ENCODE data around the gene EPM2A. TPM values are rescaled to one million over a fixed set of nuclear protein-coding genes. Genes with fewer than 3 reads are reported as not detected.

Gene EPM2A
- total RNA-seq, 4 donors from 2014 or later: 2.4 to 24.4 (median 6.6) TPM

DNA sequence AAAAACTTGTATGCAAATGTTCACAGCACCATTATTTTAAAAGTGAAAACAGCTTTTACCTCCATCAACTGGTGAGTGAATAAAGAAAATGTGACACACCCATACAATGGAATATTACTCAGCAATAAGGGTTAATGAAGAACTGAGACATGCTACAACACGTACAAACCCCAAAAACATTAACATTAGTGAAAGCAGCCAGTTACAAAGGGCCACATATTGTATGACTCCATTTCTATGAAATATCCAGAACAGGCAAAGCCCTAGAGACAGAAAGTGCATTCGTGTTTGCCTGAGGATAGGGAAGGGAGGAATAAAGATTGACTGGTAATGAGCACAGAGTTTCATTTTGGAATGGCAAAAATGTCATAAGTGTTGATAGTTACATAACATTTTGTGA, 21.5 kb downstream of the EPM2A start:
- 58 to 82% methylated on average over 2 of the region's 2 CpGs for WGBS, 2 donors
- TF ChIP-seq, protein P1, sequence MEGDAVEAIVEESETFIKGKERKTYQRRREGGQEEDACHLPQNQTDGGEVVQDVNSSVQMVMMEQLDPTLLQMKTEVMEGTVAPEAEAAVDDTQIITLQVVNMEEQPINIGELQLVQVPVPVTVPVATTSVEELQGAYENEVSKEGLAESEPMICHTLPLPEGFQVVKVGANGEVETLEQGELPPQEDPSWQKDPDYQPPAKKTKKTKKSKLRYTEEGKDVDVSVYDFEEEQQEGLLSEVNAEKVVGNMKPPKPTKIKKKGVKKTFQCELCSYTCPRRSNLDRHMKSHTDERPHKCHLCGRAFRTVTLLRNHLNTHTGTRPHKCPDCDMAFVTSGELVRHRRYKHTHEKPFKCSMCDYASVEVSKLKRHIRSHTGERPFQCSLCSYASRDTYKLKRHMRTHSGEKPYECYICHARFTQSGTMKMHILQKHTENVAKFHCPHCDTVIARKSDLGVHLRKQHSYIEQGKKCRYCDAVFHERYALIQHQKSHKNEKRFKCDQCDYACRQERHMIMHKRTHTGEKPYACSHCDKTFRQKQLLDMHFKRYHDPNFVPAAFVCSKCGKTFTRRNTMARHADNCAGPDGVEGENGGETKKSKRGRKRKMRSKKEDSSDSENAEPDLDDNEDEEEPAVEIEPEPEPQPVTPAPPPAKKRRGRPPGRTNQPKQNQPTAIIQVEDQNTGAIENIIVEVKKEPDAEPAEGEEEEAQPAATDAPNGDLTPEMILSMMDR (IDR thresholded peaks at IDR 0.05): no peak
- no peak for TF ChIP-seq POLR2A (IDR thresholded peaks at IDR 0.05)
- intact Hi-C loops (cut with DNase I): no loop called here

DNA sequence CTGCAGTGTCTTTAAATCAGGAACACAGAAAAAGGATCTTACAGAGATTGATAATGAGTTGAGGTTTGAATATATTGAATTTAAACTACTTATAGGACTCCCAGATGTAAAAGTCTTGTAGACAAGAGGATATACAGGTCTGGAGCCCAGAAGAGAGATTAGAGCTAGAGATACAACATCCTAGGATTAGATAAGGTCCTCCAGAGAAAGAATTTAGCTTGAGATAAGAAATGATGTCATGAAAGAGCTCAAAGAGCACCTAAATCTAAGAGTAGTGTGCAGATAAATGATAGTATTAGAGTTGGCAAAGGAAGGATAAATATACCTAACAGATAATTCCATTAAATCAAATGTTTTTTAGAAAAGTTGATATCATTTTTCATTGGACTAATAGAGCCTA, 23.9 kb downstream of the EPM2A start:
- no peak overlapping the region for H3K27ac ChIP-seq
- peaks cover 0 to 8% (median 6%) of the 10 kb centered on the region in 3 donors for H3K9me3 ChIP-seq
- TF ChIP-seq, protein P1 (IDR thresholded peaks at IDR 0.05): no peak
- TF ChIP-seq POLR2A (IDR thresholded peaks at IDR 0.05): no peak
- intact Hi-C loops (cut with DNase I): no loop called here
- H3K36me3 ChIP-seq: peaks cover 0 to 16% (median 0%) of the 10 kb centered on the region in 3 donors
- H3K4me3 ChIP-seq: no peak overlapping the region
- H3K27me3 ChIP-seq: no peaks in the 10 kb centered on the region
- DNase-seq: no peak
- no peaks in the 10 kb centered on the region for H3K4me1 ChIP-seq

More for the DNA sequence above, 21.5 kb downstream of the EPM2A start:
- no peaks in the 10 kb centered on the region for H3K27me3 ChIP-seq
- no peak for DNase-seq
- H3K27ac ChIP-seq: no peak overlapping the region
- H3K9me3 ChIP-seq: peaks cover 0 to 8% (median 6%) of the 10 kb centered on the region in 3 donors
- H3K4me3 ChIP-seq: no peak overlapping the region
- H3K36me3 ChIP-seq: peaks cover 0 to 11% (median 0%) of the 10 kb centered on the region in 3 donors
- H3K4me1 ChIP-seq: no peaks in the 10 kb centered on the region

DNA sequence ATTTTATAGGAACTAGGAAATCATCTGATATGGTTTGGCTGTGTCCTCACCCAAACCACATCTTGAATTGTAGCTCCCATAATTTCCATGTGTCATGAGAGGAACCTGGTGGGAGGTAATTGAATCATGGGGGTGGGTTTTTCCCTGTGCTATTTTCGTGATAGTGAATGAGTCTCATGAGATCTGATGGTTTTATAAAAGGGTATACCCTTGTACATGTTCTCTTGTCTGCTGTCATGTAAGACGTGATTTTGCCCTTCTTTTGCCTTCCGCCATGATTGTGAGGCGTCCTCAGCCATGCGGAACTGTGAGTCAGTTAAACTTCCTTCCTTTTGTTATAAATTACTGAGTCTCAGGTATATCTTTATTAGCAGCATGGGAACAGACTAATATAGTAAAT, 27.9 kb downstream of the EPM2A start:
- Histone ChIP-seq H3K4me1 (no peaks in the 10 kb centered on the region), H3K9me3 (no peaks in the 10 kb centered on the region), H3K27me3 (no peaks in the 10 kb centered on the region), H3K27ac (no peak overlapping the region), H3K4me3 (no peak overlapping the region), H3K36me3 (peaks cover 0 to 6% (median 0%) of the 10 kb centered on the region in 3 donors)
- DNase-seq: no peak
- TF ChIP-seq, protein P1 (IDR thresholded peaks at IDR 0.05): no peak
- TF ChIP-seq POLR2A (IDR thresholded peaks at IDR 0.05): no peak
- intact Hi-C loops (cut with DNase I): no loop called here
- 86 to 88% methylated on average over 5 of the region's 5 CpGs for WGBS, 2 donors

DNA sequence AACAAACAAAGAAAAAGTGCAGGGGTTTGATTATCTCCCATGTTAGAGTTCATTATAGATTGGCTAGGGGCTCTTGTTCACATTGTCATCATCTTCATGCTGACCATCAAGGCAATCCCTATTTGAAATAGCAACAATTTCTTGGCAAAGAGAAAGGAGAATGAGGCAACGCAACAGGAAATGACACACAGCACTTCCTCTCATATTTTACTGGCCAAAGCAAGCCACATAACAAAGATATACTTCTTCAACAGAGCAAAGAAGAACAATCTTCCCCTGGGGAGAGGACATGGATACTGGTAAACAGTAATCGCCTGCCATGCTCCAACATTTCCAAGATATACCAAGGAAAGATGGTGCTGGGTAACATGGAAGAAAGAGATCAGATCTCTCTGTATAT, 29.8 kb downstream of the EPM2A start:
- 60 to 78% methylated on average over 2 of the region's 2 CpGs for WGBS, 2 donors
- no peak for TF ChIP-seq POLR2A (IDR thresholded peaks at IDR 0.05)
- TF ChIP-seq, protein P1 (IDR thresholded peaks at IDR 0.05): no peak
- Histone ChIP-seq H3K4me1 (no peaks in the 10 kb centered on the region), H3K36me3 (peaks cover 0 to 6% (median 0%) of the 10 kb centered on the region in 3 donors), H3K4me3 (no peak overlapping the region), H3K27me3 (no peaks in the 10 kb centered on the region), H3K27ac (no peak overlapping the region), H3K9me3 (no peaks in the 10 kb centered on the region)
- DNase-seq: no peak
- intact Hi-C loops (cut with DNase I): no loop called here

DNA sequence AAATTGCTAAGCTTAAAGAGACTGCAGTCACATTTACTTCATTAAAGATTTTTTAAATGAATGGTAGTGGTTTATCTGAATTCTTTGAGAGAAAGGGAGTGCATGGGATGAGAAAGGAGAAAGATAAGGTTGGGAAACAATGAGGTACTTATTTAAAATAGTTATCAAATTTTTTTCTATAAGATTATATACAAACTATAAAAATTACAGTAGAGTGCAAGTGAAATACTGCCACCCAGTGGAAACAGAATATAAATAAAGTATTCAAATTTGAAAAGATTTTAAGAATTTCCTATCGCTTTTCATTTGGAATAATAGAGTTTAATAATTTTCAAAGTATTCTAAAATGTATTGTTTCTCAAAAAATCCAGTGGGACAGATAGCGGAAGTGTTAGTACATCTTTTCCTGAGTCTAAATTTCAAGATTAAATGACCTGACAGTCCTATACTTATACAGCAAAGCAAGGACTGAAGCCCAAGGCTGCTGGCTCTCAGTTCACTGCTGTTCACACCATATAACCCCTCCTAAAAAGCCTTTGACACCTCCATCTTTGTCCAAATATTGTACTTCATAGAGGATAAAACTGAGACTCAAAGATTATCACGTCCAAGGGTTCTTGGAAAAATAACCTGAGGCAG, 31.1 kb downstream of the EPM2A start:
- intact Hi-C loops (cut with DNase I): no loop called here
- 29 to 42% methylated on average over 3 of the region's 3 CpGs for WGBS, 2 donors
- H3K9me3 ChIP-seq: no peaks in the 10 kb centered on the region
- DNase-seq: no peak
- no peaks in the 10 kb centered on the region for H3K27me3 ChIP-seq
- TF ChIP-seq, protein P1 (IDR thresholded peaks at IDR 0.05): peak in 3 of 6 experiments; percentile 15 to 52 (median 38)
- no peak for TF ChIP-seq POLR2A (IDR thresholded peaks at IDR 0.05)
- peaks cover 0 to 6% (median 0%) of the 10 kb centered on the region in 3 donors for H3K36me3 ChIP-seq
- H3K27ac ChIP-seq: no peak overlapping the region
- H3K4me1 ChIP-seq: no peaks in the 10 kb centered on the region
- no peak overlapping the region for H3K4me3 ChIP-seq
